Upper lobe of right lung (tissue), 1 donor: ENCODE data around the gene ID2. TPM values are rescaled to one million over a fixed set of nuclear protein-coding genes. Genes with fewer than 3 reads are reported as not detected.

ENCODE experiments used
- ATAC-seq: fragments of 200-7000 bp; cut with Tn5 transposase; one replicate; pipeline ENCODE4 v1.9.1; 2020; ENCODE audit warnings: mild to moderate bottlenecking, moderate library complexity
- DNase-seq: peaks from one replicate; pipeline ENCODE4 v3.0.0-alpha.2; 2020
- H3K27ac ChIP-seq: fragments of 200-600 bp; one replicate; pipeline ENCODE4 v1.8.0; 2022
- H3K27me3 ChIP-seq: fragments of 200-600 bp; one replicate; pipeline ENCODE4 v1.8.0; 2022; ENCODE audit warnings: mild to moderate bottlenecking
- H3K36me3 ChIP-seq: fragments of 200-600 bp; one replicate; pipeline ENCODE4 v1.8.0; 2022
- H3K4me1 ChIP-seq: fragments of 200-600 bp; one replicate; pipeline ENCODE4 v1.8.0; 2022
- H3K4me3 ChIP-seq: fragments of 200-600 bp; one replicate; pipeline ENCODE4 v1.8.0; 2022; ENCODE audit warnings: mild to moderate bottlenecking
- H3K9me3 ChIP-seq: fragments of 200-600 bp; one replicate; pipeline ENCODE4 v1.8.0; 2022
- CTCF ChIP-seq: fragments of 200-600 bp; IDR thresholded peaks from one replicate; pipeline ENCODE4 v1.8.0; 2022; ENCODE audit warnings: antibody characterized with exemption
- intact Hi-C: fragments of 100-400 bp; cut with DNase I; formaldehyde crosslinking; loops from one replicate; pipeline ENCODE4 v1.11.0; 2022
- long read RNA-seq: library from polyadenylated mRNA; unstranded; transcript quantifications from one replicate; pipeline ENCODE4 v2.0.0, GENCODE V29; 2021
- total RNA-seq: library from RNA; stranded (reverse); fragmentation: NEBNext Ultra II Directional; extraction: Animal tissue kit (Norgen Biotek cat#: 25700); gene quantifications from one replicate; pipeline ENCODE4 v1.2.1, GENCODE V29; 2021
- donor health status: DM: no; HTN: yes; CAD: no; lungs with severe emphysema.

The ID2 gene
- 99.5 TPM for total RNA-seq
- long read RNA-seq, transcript ID2-203 (3 exons, 1,362 nt) = major isoform, 28 of 32 reads
- long read RNA-seq, partial matches to known transcripts = 0 of 32 reads
- long read RNA-seq, other reads (novel, unspliced or antisense) = 3 of 32 reads

GRCh38 chr2:8681786-8682692 is at the start of gene ID2:
ID2 (plus strand) TSS chr2:8682056; CDS start chr2:8682166, 110 bp downstream.
- Histone ChIP-seq H3K9me3 (no peaks in the 10 kb centered on the region), H3K27ac (peak within 1 kb of the TSS; percentile 98), H3K4me1 (peaks cover 36% of the 10 kb centered on the region), H3K4me3 (peak within 1 kb of the TSS; percentile 71), H3K27me3 (no peaks in the 10 kb centered on the region), H3K36me3 (no peaks in the 10 kb centered on the region)
- no peak for TF ChIP-seq CTCF
- peak; percentile 84 for ATAC-seq
- DNase-seq = peak; percentile 100
- intact Hi-C loops = loop anchor here (10.0 kb wide), 1 partner anchor 1247 kb away; no protein-coding TSS in a partner anchor

- ATAC-seq = no peak
- no peak for DNase-seq
- Histone ChIP-seq H3K9me3 (no peaks in the 10 kb centered on the region), H3K27me3 (no peaks in the 10 kb centered on the region), H3K27ac (no peak overlapping the region), H3K4me3 (no peak overlapping the region), H3K4me1 (no peaks in the 10 kb centered on the region), H3K36me3 (no peaks in the 10 kb centered on the region)
- no peak for TF ChIP-seq CTCF
- intact Hi-C loops = no loop called here
Observed at GRCh38 chr2:8632755-8633154, 49.1 kb upstream of the ID2 start.

GRCh38 chr2:8633186-8633734 is 48.6 kb upstream of the ID2 start:
- H3K36me3 ChIP-seq = no peaks in the 10 kb centered on the region
- no peak for TF ChIP-seq CTCF
- no peak overlapping the region for H3K27ac ChIP-seq
- H3K4me3 ChIP-seq = no peak overlapping the region
- ATAC-seq = no peak
- no peaks in the 10 kb centered on the region for H3K4me1 ChIP-seq
- no peaks in the 10 kb centered on the region for H3K9me3 ChIP-seq
- DNase-seq = no peak
- intact Hi-C loops = no loop called here
- no peaks in the 10 kb centered on the region for H3K27me3 ChIP-seq

GRCh38 chr2:8633735-8634313 is 48.0 kb upstream of the ID2 start:
- H3K9me3 ChIP-seq = no peaks in the 10 kb centered on the region
- no peaks in the 10 kb centered on the region for H3K27me3 ChIP-seq
- no peaks in the 10 kb centered on the region for H3K36me3 ChIP-seq
- no peak overlapping the region for H3K4me3 ChIP-seq
- intact Hi-C loops = no loop called here
- H3K27ac ChIP-seq = no peak overlapping the region
- no peaks in the 10 kb centered on the region for H3K4me1 ChIP-seq
- peak; percentile 21 for ATAC-seq
- no peak for TF ChIP-seq CTCF
- DNase-seq = peak; percentile 52

- Histone ChIP-seq H3K27ac (no peak overlapping the region), H3K4me1 (no peaks in the 10 kb centered on the region), H3K27me3 (no peaks in the 10 kb centered on the region), H3K36me3 (no peaks in the 10 kb centered on the region), H3K4me3 (no peak overlapping the region), H3K9me3 (no peaks in the 10 kb centered on the region)
- intact Hi-C loops = no loop called here
- ATAC-seq = no peak
- DNase-seq = no peak
- no peak for TF ChIP-seq CTCF
Observed at GRCh38 chr2:8634466-8635172, 47.2 kb upstream of the ID2 start.
